ENCODE data around the gene AKR1B1.

The AKR1B1 gene

DNA sequence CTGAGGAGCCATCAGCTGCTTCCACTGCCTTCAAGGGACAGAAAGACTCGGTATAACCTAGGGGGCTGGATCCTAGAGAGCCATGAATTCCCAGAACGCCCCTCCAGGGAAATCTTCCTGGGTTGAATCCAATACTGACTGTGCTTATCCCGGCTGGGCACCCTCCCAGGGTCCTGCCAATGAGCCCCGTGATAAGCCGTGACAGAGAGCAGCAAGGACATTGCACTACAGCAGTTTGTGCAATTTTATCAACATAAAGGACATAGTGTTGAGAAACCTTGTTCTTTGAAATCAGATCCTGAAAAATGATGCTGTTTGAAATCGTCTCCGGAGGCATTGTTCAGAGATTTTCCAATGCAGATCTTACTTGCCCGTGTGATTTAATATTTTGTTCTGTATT lies 18.8 kb downstream of the AKR1B1 start:
- peaks cover 5% of the 10 kb centered on the region for H3K9me3 Mint-ChIP-seq
- no peak for DNase-seq (ENCODE audit: low spot score in 2 of 2)
- H3K4me1 Mint-ChIP-seq = no peaks in the 10 kb centered on the region
- H3K36me3 Mint-ChIP-seq (ENCODE audit: insufficient read depth) = peaks cover 18% of the 10 kb centered on the region
- ATAC-seq (replicated peaks; ENCODE audit: extremely low read depth, poor library complexity, severe bottlenecking) = no peak
- no peak overlapping the region for H3K27ac Mint-ChIP-seq (ENCODE audit: low read depth)
- H3K27me3 Mint-ChIP-seq = no peaks in the 10 kb centered on the region
- H3K4me3 Mint-ChIP-seq = no peak overlapping the region

DNA sequence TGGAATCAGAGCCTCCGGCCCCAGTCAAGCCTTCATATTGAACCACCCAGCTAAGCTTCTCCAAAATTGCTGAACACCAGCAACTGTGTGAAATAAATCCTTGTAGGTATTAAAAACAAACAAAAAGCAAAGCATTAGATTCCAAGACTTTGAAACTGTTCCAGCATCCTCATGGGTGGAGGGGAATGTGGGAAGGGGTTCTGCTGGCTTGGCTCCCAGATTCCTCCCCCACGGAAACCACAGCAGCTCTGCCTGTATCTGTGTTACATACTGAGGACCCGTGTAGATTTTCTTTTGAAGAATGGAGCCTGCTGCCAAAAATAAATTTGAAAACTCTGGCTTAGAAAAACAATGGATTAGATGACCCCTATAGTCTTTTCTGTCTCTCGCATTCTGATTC lies 20.0 kb downstream of the AKR1B1 start:
- ATAC-seq (replicated peaks; ENCODE audit: extremely low read depth, poor library complexity, severe bottlenecking) = no peak
- Mint-ChIP-seq H3K36me3 (ENCODE audit: insufficient read depth) (peaks cover 14% of the 10 kb centered on the region), H3K27ac (ENCODE audit: low read depth) (no peak overlapping the region), H3K9me3 (peaks cover 5% of the 10 kb centered on the region), H3K27me3 (no peaks in the 10 kb centered on the region), H3K4me3 (no peak overlapping the region), H3K4me1 (no peaks in the 10 kb centered on the region)
- no peak for DNase-seq (ENCODE audit: low spot score in 2 of 2)

DNA sequence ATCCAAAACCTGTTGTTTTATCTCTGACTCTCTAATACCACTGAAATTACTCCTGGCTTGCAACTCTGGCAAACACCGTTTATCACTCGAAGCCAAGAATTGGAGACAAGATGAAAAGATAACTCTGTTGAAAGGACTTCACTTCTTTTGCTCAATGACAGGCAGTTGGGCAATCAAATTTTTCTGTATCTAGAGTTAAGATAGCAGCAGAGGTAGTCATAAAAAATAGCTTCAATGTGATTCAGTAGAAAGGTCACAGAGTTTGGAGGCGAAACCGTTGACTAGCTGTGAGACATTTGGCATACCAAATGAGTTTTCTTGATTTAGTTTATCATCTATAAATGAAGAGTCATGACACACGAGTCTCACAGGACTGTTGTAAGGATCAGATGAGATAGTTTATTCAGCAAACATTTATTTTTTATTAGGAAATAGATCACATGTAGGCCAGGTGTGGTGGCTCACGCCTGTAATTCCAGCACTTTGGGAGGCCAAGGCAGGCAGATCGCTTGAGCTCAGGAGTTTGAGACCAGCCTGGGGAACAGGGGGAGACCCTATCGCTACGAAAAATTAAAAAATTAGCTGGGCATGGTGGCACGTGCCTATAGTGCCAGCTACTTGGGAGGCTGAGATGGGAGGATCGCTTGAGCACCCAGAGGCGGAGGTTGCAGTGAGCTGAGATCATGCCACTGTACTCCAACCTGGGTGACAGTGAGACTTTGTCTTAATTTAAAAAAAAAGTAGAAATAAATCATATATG lies 23.6 kb downstream of the AKR1B1 start:
- ATAC-seq (replicated peaks; ENCODE audit: extremely low read depth, poor library complexity, severe bottlenecking) = no peak
- DNase-seq (ENCODE audit: low spot score in 2 of 2) = no peak
- H3K27me3 Mint-ChIP-seq = no peaks in the 10 kb centered on the region
- H3K27ac Mint-ChIP-seq (ENCODE audit: low read depth) = no peak overlapping the region
- peaks cover 5% of the 10 kb centered on the region for H3K9me3 Mint-ChIP-seq
- H3K4me1 Mint-ChIP-seq = peaks cover 13% of the 10 kb centered on the region
- H3K4me3 Mint-ChIP-seq = no peak overlapping the region
- peaks cover 4% of the 10 kb centered on the region for H3K36me3 Mint-ChIP-seq (ENCODE audit: insufficient read depth)

DNA sequence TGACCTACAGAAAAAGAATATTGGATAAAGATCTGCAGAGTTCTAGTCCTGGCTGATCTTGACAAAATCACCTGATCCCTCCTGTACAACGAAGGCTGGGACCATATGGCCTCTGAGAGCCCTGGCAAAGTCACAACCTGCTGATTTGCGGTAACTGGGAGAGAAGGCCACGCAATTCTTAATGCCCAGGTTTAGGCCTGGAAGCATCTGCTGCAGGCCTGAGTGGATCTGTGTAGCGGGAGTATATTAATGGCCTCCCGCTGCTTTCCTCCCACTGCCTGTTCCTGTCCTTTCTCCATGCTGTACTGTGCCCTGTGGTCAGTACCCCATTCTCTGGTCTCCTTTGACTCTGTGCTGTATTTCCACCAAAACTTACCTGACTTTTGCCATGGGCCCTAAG lies 24.2 kb downstream of the AKR1B1 start:
- Mint-ChIP-seq H3K9me3 (peaks cover 5% of the 10 kb centered on the region), H3K4me1 (peaks cover 13% of the 10 kb centered on the region), H3K27ac (ENCODE audit: low read depth) (no peak overlapping the region), H3K4me3 (no peak overlapping the region), H3K36me3 (ENCODE audit: insufficient read depth) (no peaks in the 10 kb centered on the region), H3K27me3 (no peaks in the 10 kb centered on the region)
- no peak for ATAC-seq (replicated peaks; ENCODE audit: extremely low read depth, poor library complexity, severe bottlenecking)
- no peak for DNase-seq (ENCODE audit: low spot score in 2 of 2)

GRCh38 chr7:134433430-134433829 lies 25.5 kb downstream of the AKR1B1 start:
- Mint-ChIP-seq H3K27ac (ENCODE audit: low read depth) (peak overlapping the region; percentile 93), H3K4me1 (peaks cover 13% of the 10 kb centered on the region), H3K27me3 (no peaks in the 10 kb centered on the region), H3K9me3 (peaks cover under 1% of the 10 kb centered on the region), H3K36me3 (ENCODE audit: insufficient read depth) (no peaks in the 10 kb centered on the region), H3K4me3 (no peak overlapping the region)
- no peak for DNase-seq (ENCODE audit: low spot score in 2 of 2)
- no peak for ATAC-seq (replicated peaks; ENCODE audit: extremely low read depth, poor library complexity, severe bottlenecking)

DNA sequence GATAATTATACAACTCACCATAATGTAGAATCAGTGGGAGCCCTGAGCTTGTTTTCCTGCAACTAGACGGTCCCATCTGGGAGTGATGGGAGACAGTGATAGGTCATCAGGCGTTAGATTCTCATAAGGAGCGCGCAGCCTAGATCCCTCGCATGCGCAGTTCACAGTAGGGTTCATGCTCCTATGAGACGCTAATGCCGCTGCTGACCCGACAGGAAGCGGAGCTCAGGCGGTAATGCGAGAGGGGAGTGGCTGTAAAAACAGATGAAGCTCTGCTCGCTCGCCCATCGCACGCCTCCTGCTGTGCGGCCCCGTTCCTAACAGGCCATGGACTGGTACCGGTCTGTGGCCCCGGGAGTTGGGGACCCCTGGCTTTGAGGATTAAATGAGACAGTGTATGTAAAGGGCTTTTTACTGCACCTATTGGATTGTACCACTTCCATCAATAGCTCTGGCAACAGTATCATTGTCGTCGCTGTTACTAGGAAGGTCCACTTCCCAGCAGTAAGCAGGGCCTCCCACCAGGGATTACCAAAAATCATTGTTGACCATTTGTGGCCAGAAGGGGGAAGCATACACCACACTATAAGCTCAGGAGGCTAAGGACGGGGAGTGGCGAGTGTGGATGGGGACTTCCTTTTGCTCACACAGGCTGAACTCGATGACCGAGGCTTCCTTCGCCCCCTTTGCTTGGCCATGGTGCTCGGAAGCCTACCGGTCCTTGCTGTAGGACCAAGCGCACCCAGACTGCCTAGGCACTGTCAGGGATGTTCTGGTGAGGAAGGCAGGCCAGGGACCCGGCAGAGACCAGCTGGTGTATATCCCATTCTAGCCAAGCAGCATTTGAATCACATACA lies 26.4 kb downstream of the AKR1B1 start:
- Mint-ChIP-seq H3K36me3 (ENCODE audit: insufficient read depth) (no peaks in the 10 kb centered on the region), H3K4me1 (peaks cover 13% of the 10 kb centered on the region), H3K27ac (ENCODE audit: low read depth) (peak overlapping the region; percentile 93), H3K27me3 (no peaks in the 10 kb centered on the region), H3K4me3 (peak overlapping the region; percentile 79), H3K9me3 (no peaks in the 10 kb centered on the region)
- ATAC-seq (replicated peaks; ENCODE audit: extremely low read depth, poor library complexity, severe bottlenecking) (peak; percentile 87), DNase-seq (ENCODE audit: low spot score in 2 of 2) (peak; percentile 43 to 53)

DNA sequence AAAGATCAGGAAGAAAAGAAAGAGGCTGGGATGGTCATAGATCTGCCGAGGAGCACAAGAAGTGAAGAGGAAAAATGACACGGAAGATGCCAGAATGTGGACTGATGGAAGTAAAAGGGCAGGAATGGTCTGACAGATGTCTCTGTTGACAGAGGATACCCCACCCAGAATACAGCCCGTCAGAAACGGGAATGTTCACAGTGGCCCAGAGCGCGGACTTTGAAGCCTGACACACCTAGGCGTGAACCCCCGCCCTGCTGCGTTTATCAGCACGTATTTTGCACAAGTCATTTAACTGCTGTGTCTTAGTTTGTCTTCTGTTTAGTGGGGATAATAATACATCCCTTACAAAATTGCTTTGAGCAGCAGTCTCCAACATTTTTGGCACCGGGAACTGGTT lies 27.1 kb downstream of the AKR1B1 start:
- peak overlapping the region; percentile 93 for H3K27ac Mint-ChIP-seq (ENCODE audit: low read depth)
- H3K27me3 Mint-ChIP-seq = no peaks in the 10 kb centered on the region
- H3K4me3 Mint-ChIP-seq = peak overlapping the region; percentile 79
- H3K4me1 Mint-ChIP-seq = peaks cover 13% of the 10 kb centered on the region
- H3K9me3 Mint-ChIP-seq = no peaks in the 10 kb centered on the region
- no peaks in the 10 kb centered on the region for H3K36me3 Mint-ChIP-seq (ENCODE audit: insufficient read depth)
- ATAC-seq (replicated peaks; ENCODE audit: extremely low read depth, poor library complexity, severe bottlenecking) = no peak
- DNase-seq (ENCODE audit: low spot score in 2 of 2) = no peak

DNA sequence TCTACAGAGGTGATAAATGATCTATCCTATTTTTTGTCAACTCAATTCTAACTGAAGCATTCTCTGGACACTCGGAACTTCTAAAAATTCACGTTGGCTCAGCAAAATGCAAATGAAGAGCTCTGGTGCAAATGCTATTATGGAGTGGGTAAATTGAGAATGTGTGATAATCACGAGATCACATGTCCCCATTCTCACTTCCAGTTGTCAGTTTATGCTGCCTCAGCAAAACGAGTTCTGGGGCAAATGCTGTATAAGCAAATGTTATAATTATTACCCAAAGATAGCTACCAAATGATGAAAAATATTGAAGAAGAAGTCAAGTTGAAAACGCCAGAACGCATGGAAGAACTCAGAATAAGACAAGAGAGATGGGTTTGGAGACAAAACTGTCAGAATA lies 29.4 kb downstream of the AKR1B1 start:
- H3K27ac Mint-ChIP-seq (ENCODE audit: low read depth) = no peak overlapping the region
- peaks cover 13% of the 10 kb centered on the region for H3K4me1 Mint-ChIP-seq
- no peaks in the 10 kb centered on the region for H3K27me3 Mint-ChIP-seq
- H3K4me3 Mint-ChIP-seq = no peak overlapping the region
- no peaks in the 10 kb centered on the region for H3K36me3 Mint-ChIP-seq (ENCODE audit: insufficient read depth)
- H3K9me3 Mint-ChIP-seq = no peaks in the 10 kb centered on the region
- no peak for ATAC-seq (replicated peaks; ENCODE audit: extremely low read depth, poor library complexity, severe bottlenecking)
- DNase-seq (ENCODE audit: low spot score in 2 of 2) = no peak

GRCh38 chr7:134428942-134429341 lies 30.0 kb downstream of the AKR1B1 start:
- no peak overlapping the region for H3K4me3 Mint-ChIP-seq

DNA sequence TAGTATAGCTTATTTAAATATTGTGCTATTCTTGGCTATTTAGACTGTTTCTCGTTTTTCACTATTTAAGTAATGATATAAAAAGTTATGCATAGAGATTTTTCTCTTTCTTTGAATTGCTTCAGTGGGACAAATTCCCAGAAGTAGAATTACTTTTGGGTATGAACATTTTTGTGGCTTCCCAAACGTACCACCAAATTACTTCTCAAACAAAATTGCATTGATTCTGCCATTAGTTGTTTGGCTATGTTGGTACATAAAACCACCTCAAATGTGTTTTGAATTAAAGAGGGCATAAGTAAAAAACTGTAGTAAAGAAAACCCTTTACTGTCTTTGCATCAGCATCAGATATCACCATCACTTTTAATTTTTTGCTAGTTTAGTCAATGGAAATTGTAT lies 31.0 kb downstream of the AKR1B1 start:
- Mint-ChIP-seq H3K4me1 (peaks cover 12% of the 10 kb centered on the region), H3K9me3 (no peaks in the 10 kb centered on the region), H3K4me3 (no peak overlapping the region), H3K36me3 (ENCODE audit: insufficient read depth) (no peaks in the 10 kb centered on the region), H3K27me3 (no peaks in the 10 kb centered on the region), H3K27ac (ENCODE audit: low read depth) (no peak overlapping the region)
- ATAC-seq (replicated peaks; ENCODE audit: extremely low read depth, poor library complexity, severe bottlenecking) = no peak
- no peak for DNase-seq (ENCODE audit: low spot score in 2 of 2)

More at GRCh38 chr7:134428942-134429341, 30.0 kb downstream of the AKR1B1 start:
- H3K36me3 Mint-ChIP-seq (ENCODE audit: insufficient read depth) = no peaks in the 10 kb centered on the region
- H3K4me1 Mint-ChIP-seq = peaks cover 13% of the 10 kb centered on the region
- ATAC-seq (replicated peaks; ENCODE audit: extremely low read depth, poor library complexity, severe bottlenecking) (no peak), DNase-seq (ENCODE audit: low spot score in 2 of 2) (no peak)
- H3K27ac Mint-ChIP-seq (ENCODE audit: low read depth) = no peak overlapping the region
- H3K27me3 Mint-ChIP-seq = no peaks in the 10 kb centered on the region
- H3K9me3 Mint-ChIP-seq = no peaks in the 10 kb centered on the region

- H3K36me3 Mint-ChIP-seq (ENCODE audit: insufficient read depth) = no peaks in the 10 kb centered on the region
- no peaks in the 10 kb centered on the region for H3K9me3 Mint-ChIP-seq
- ATAC-seq (replicated peaks; ENCODE audit: extremely low read depth, poor library complexity, severe bottlenecking) = no peak
- no peaks in the 10 kb centered on the region for H3K4me1 Mint-ChIP-seq
- peaks cover 12% of the 10 kb centered on the region for H3K27me3 Mint-ChIP-seq
- no peak for DNase-seq (ENCODE audit: low spot score in 2 of 2)
- H3K27ac Mint-ChIP-seq (ENCODE audit: low read depth) = no peak overlapping the region
- no peak overlapping the region for H3K4me3 Mint-ChIP-seq
These were observed 33.1 kb downstream of the AKR1B1 start for GRCh38 chr7:134425777-134426176.

DNA sequence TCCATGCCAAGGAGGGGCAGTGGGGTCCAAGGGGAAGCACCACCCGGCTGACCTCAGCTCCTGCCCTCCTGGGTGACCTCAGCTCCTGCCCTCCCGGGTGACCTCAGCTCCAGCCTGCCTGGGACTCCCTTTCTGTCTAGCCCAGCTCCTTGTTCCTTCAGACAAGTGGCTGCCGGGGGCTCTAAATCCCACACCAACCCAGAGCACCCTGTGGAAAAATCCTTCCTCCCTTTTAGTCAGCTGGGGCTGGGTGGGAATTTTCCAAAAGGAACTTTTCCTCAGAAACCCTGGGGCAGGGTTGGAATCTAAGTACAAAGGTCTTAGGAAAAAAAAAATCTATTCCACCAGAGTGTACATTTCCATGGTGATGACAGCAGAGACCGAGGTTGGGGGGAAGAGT lies 36.3 kb downstream of the AKR1B1 start:
- no peak overlapping the region for H3K4me3 Mint-ChIP-seq
- H3K27me3 Mint-ChIP-seq = peaks cover 19% of the 10 kb centered on the region
- ATAC-seq (replicated peaks; ENCODE audit: extremely low read depth, poor library complexity, severe bottlenecking) = no peak
- no peaks in the 10 kb centered on the region for H3K4me1 Mint-ChIP-seq
- H3K36me3 Mint-ChIP-seq (ENCODE audit: insufficient read depth) = no peaks in the 10 kb centered on the region
- H3K9me3 Mint-ChIP-seq = no peaks in the 10 kb centered on the region
- H3K27ac Mint-ChIP-seq (ENCODE audit: low read depth) = no peak overlapping the region
- DNase-seq (ENCODE audit: low spot score in 2 of 2) = no peak

DNA sequence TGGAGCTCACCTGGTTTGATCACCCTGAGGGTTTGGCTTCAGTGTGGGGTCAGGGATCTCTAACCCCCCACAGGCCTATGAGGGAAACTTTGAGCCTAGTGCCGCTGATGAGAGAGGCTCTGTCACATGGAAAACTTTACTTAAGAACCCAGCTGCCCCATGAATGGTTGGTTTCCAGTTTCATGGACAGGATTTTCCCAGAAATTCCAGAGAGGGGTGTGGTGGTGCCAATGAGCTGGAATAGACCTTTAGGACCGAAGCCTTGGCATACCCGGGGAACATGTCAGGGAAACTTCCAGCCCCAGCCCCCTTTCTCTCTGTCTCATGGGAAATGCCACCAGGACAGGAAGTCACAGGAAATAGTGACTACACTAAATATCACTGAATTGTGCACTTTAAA lies 36.9 kb downstream of the AKR1B1 start:
- no peaks in the 10 kb centered on the region for H3K36me3 Mint-ChIP-seq (ENCODE audit: insufficient read depth)
- H3K9me3 Mint-ChIP-seq = no peaks in the 10 kb centered on the region
- DNase-seq (ENCODE audit: low spot score in 2 of 2) (no peak), ATAC-seq (replicated peaks; ENCODE audit: extremely low read depth, poor library complexity, severe bottlenecking) (no peak)
- H3K27me3 Mint-ChIP-seq = peaks cover 19% of the 10 kb centered on the region
- H3K27ac Mint-ChIP-seq (ENCODE audit: low read depth) = no peak overlapping the region
- H3K4me3 Mint-ChIP-seq = no peak overlapping the region
- no peaks in the 10 kb centered on the region for H3K4me1 Mint-ChIP-seq

Measured in central memory CD8-positive, alpha-beta T cell (primary cell).